ENCODE data around the gene NLRP13.

DNA sequence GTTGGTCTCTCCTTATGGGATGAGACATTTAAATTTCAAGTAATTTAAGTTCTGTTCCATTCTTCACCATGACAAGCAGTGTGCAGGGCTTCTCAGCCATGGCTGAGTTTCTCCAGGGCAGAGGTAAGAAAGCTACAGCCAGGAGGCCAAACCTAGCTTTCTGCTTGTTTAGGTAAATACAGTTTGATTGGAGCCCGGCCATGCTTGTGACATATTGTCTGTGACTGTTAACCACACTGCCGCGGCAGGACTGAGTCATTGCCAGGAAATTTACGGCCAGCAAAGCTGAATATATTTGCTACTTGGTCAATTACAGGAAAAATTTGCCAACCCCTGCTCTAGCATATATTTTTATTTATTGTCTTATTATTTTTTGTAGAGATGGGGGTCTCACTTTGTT, 26.2 kb upstream of the NLRP13 start:
- TF ChIP-seq POLR2A (IDR thresholded peaks at IDR 0.05; ENCODE audit: low read length) (no peak), GATA1 (IDR thresholded peaks at IDR 0.05; ENCODE audit: low read depth, low read length) (no peak)
